Karpas-422 (cell line): Measurements from ENCODE around the gene CREBZF. TPM values are rescaled to one million over a fixed set of nuclear protein-coding genes. Genes with fewer than 3 reads are reported as not detected.
A peak's percentile ranks its signal among the peaks of the same experiment; 100 is the strongest.
"Not testable (repeated sequence)": the region's sequence is repeated elsewhere in the genome, so short reads cannot be mapped to it uniquely, and the experiment has no call there.

ENCODE experiments used
- DNase-seq: peaks from one replicate; pipeline ENCODE4 v3.0.0-alpha.2; 2015
- H2AFZ ChIP-seq: fragments of 200-600 bp; sonication (generic); 2 replicates; pipeline ENCODE4 v1.6.1; 2014; ENCODE audit warnings: antibody characterized with exemption, low read length, mixed read lengths
- H3K27ac ChIP-seq: fragments of 200-600 bp; sonication (generic); 2 replicates; pipeline ENCODE4 v1.5.1; 2014; ENCODE audit warnings: mild to moderate bottlenecking, low read length, moderate library complexity
- H3K27me3 ChIP-seq: fragments of 200-600 bp; sonication (generic); 2 replicates; pipeline ENCODE4 v1.6.1; 2014; ENCODE audit warnings: low read length, mixed read lengths
- H3K36me3 ChIP-seq: fragments of 200-600 bp; sonication (generic); 2 replicates; pipeline ENCODE4 v1.6.1; 2014; ENCODE audit warnings: low read length, mixed read lengths; ENCODE audit not compliant: insufficient read depth
- H3K4me1 ChIP-seq: fragments of 200-600 bp; sonication (generic); 2 replicates; pipeline ENCODE4 v1.6.1; 2014; ENCODE audit warnings: mild to moderate bottlenecking, low read length, mixed read lengths
- H3K4me2 ChIP-seq: fragments of 200-600 bp; sonication (generic); 2 replicates; pipeline ENCODE4 v1.6.1; 2014; ENCODE audit warnings: low read length, low read depth, mild to moderate bottlenecking; ENCODE audit not compliant: poor library complexity, severe bottlenecking
- H3K4me3 ChIP-seq: fragments of 200-600 bp; sonication (generic); 2 replicates; pipeline ENCODE4 v1.5.1; 2014; ENCODE audit warnings: mild to moderate bottlenecking, antibody characterized with exemption, low read length, mixed read lengths
- H3K79me2 ChIP-seq: fragments of 200-600 bp; sonication (generic); 2 replicates; pipeline ENCODE4 v1.6.1; 2014; ENCODE audit warnings: mild to moderate bottlenecking, low read length, mixed read lengths
- H3K9ac ChIP-seq: fragments of 200-600 bp; sonication (generic); 2 replicates; pipeline ENCODE4 v1.6.0; 2014; ENCODE audit warnings: low read length
- H3K9me2 ChIP-seq: fragments of 200-600 bp; sonication (generic), shearing (Covaris generic); replicated peaks from 2 replicates; pipeline ENCODE4 v1.6.0; 2014; ENCODE audit warnings: mild to moderate bottlenecking, low read length, moderate library complexity; ENCODE audit not compliant: insufficient read depth
- H3K9me3 ChIP-seq: fragments of 300-700, 200-600 bp; sonication (generic); 2 replicates; pipeline ENCODE4 v1.6.1; 2014; ENCODE audit warnings: low read length, mixed read lengths
- H4K20me1 ChIP-seq: fragments of 200-600 bp; sonication (generic); 2 replicates; pipeline ENCODE4 v1.6.1; 2014; ENCODE audit warnings: mild to moderate bottlenecking, antibody characterized with exemption, low read length, low read depth; ENCODE audit not compliant: insufficient read depth
- total RNA-seq: library from RNA; depleted of rRNA; stranded (reverse); fragments of >200 nt; shearing (Covaris generic); gene quantifications from 2 replicates; pipeline ENCODE4 v1.2.3, GENCODE V29; 2014; ENCODE audit warnings: low replicate concordance

Gene CREBZF
- total RNA-seq, 1 experiment from 2014 or later, result 230 TPM

DNA sequence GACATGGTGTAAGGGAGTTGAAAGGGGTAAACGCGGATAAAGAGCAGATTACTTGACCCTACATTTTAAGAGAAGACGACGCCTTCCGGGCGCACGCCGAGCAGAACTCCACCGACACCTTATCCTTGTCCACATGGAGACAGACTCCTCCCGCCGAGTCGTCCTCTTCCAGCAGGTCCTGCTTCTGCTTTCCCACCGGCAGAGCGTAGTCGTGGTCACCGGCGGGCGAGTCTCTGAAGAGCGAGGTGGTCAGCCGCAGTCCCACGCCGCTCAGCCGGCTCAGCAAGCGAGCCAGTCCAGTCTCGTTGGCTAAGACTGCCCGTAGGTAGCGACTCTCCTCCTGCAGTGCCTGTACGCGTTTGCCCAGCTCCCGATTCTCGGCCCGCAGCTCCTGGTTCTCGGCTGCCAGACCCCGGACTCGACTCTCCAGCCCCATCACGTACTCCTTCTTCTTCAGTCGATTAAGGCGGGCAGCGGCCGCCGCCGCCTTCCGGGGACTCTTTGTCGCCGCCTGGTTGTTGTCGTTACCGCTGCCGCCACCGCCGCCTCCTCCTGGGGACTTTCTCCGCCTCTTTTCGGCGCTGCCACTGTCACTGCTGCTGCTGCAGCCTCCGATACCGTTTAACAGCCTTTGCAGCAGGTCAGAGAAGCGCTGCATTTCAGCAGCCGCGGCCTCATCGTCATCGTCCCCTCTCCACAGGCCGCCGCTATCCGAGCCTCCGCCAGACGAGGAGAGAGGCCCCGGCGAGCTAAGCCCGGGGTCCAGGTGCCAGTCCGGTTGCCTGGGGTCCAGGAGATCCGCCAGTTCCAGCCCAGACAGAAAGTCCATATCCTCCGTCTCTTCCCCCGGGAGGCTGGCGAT is 945 bp downstream of the CREBZF start:
- H2AFZ ChIP-seq, result 0 out of 2 replicates have a peak overlapping the region, but pooled peaks have one; percentile 12
- H3K4me3 ChIP-seq, result peak overlapping the region; percentile 75

DNA sequence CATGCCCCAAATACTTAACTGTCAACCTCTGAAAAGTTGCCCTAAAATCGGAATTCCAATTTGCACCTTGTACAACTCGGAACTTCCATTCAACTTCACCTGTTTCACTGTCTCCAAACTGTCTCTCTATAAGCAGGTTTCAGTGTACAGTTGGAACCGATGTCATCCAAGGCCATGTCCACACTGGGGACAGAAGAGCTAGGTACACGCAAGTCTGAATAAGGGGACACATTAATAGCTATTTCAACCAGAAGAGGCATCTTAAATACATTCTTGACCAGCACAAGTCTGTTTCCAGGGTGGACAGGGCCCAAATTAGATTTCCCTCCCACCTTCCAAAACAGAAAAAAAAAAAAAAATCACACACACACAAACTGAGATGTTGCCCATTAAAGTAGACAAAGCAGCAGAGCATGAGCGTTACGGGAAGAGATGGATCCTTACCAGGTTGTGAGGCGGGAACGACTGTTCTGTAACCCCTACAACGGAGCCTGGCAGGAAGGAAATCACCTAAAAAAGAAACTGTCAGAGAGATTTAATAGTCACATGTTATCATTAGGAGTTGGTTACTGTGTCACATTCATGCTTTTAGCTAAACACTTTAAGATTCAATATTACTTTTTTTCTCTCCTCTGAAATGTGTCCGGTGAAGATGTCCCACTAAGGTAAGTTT is 1.7 kb downstream of the CREBZF start:
- Histone ChIP-seq H3K79me2 (peaks cover 67% of the 10 kb centered on the region), H3K36me3 (peaks cover 54% of the 10 kb centered on the region)

More for the DNA sequence above, 945 bp downstream of the CREBZF start:
- peaks cover 47% of the 10 kb centered on the region for H3K4me1 ChIP-seq
- H3K9me3 ChIP-seq, result no peaks in the 10 kb centered on the region
- peak overlapping the region; percentile 89 for H3K4me2 ChIP-seq
- no peaks in the 10 kb centered on the region for H3K9me2 ChIP-seq
- H3K27me3 ChIP-seq, result no peaks in the 10 kb centered on the region
- H3K9ac ChIP-seq, result peak overlapping the region; percentile 93
- peak; percentile 96 for DNase-seq
- H3K36me3 ChIP-seq, result peaks cover 46% of the 10 kb centered on the region
- peaks cover 52% of the 10 kb centered on the region for H4K20me1 ChIP-seq
- peaks cover 59% of the 10 kb centered on the region for H3K79me2 ChIP-seq
- H3K27ac ChIP-seq, result peak overlapping the region; percentile 81

DNA sequence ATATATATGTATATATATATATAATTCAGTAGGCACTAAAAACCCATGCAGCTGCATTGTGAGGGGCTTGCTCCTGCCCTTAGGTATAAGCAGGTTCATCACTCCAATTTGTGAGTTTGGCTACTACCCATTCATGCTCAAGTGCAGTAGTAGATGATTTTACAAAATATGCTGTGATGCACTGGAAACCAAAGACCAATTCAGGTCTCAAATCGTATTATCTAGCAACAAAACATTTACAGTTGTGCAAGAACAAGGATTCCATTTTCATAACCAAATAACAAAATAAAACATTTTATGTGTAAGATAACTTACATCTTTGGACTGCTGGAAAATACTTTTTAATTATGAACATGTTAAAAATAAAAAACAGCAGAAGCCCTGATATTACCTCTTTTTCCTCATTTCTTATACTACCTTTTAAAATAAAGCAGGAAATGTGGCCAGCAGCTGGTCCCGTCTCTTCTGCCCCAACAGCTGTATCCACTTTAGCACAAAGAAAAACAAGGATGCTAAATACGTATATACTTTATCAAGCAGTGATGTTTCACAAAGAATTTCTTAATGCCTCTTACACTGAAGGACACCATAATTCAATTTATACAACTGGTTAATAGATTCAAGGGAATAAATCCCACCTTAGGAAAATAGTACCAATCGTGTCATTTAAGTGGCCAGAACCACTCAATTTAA is 2.8 kb downstream of the CREBZF start:
- Histone ChIP-seq H3K4me2 (peak overlapping the region; percentile 89), H3K79me2 (peaks cover 78% of the 10 kb centered on the region), H3K27ac (no peak overlapping the region), H3K4me1 (peaks cover 59% of the 10 kb centered on the region), H3K36me3 (peaks cover 65% of the 10 kb centered on the region), H3K9ac (peak overlapping the region; percentile 93), H4K20me1 (peaks cover 55% of the 10 kb centered on the region), H2AFZ (no peak overlapping the region), H3K9me3 (no peaks in the 10 kb centered on the region), H3K4me3 (peak overlapping the region; percentile 75), H3K9me2 (no peaks in the 10 kb centered on the region), H3K27me3 (no peaks in the 10 kb centered on the region)
- DNase-seq, result no peak

More for the DNA sequence above, 1.7 kb downstream of the CREBZF start:
- Histone ChIP-seq H3K9me2 (no peaks in the 10 kb centered on the region), H3K4me3 (peak overlapping the region; percentile 75), H3K4me1 (peaks cover 55% of the 10 kb centered on the region), H3K4me2 (peak overlapping the region; percentile 89), H3K27ac (peak overlapping the region; percentile 81; the same call in 1 of the 2 replicates), H3K27me3 (no peaks in the 10 kb centered on the region), H2AFZ (no peak overlapping the region), H3K9me3 (no peaks in the 10 kb centered on the region), H3K9ac (peak overlapping the region; percentile 93), H4K20me1 (peaks cover 55% of the 10 kb centered on the region)
- DNase-seq, result peak; percentile 66

DNA sequence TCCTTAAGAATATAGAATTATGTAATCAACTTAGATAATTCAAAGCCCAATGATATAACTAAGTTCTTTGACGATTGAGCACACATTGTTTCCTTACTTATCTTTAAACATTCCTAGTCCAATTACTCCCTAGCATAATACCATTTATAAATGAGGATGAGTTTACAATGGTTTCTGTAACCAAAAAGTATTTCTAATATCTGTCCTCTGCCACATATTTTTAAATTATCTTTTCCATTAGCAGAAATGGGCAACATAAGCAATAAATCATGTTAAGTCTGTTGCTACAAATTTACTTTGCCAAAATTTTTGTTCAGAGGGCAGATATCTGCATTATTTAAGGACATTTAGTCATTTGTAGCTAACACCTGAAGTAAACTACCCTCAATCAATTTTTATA is 6.7 kb downstream of the CREBZF start:
- no peak overlapping the region for H2AFZ ChIP-seq
- H3K79me2 ChIP-seq, result peaks cover 90% of the 10 kb centered on the region
- no peak for DNase-seq
- H3K36me3 ChIP-seq, result peaks cover 83% of the 10 kb centered on the region
- H3K9me3 ChIP-seq, result no peaks in the 10 kb centered on the region
- H3K4me1 ChIP-seq, result peaks cover 56% of the 10 kb centered on the region
- H3K27ac ChIP-seq, result peak overlapping the region; percentile 21; the same call in 1 of the 2 replicates
- no peak overlapping the region for H3K9ac ChIP-seq
- H3K27me3 ChIP-seq, result no peaks in the 10 kb centered on the region
- H3K4me3 ChIP-seq, result no peak overlapping the region
- no peaks in the 10 kb centered on the region for H3K9me2 ChIP-seq
- peaks cover 43% of the 10 kb centered on the region for H4K20me1 ChIP-seq
- no peak overlapping the region for H3K4me2 ChIP-seq

DNA sequence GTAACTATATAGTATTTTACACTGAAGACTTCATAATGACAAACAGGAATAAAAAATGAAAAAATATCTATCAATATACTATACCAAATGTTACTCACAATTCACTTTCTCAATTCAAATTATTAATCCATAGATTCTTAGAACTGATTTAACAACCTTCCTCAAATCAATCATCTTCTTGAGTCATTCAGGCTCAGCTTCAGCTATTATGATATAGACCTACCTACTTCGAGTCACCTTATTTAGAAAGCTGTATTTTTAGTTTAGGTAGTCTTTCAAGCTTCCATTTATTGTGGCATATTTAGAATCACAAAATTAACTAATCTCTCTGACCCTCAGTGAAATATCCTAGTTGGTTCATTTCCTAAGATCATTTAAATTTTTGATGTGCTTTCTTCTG is 8.2 kb downstream of the CREBZF start:
- H3K27me3 ChIP-seq, result no peaks in the 10 kb centered on the region
- no peaks in the 10 kb centered on the region for H3K9me3 ChIP-seq
- no peak overlapping the region for H3K9ac ChIP-seq
- no peak overlapping the region for H2AFZ ChIP-seq
- H3K4me1 ChIP-seq, result peaks cover 47% of the 10 kb centered on the region
- H3K4me3 ChIP-seq, result no peak overlapping the region
- H3K9me2 ChIP-seq, result no peaks in the 10 kb centered on the region
- peaks cover 80% of the 10 kb centered on the region for H3K79me2 ChIP-seq
- no peak for DNase-seq
- peaks cover 74% of the 10 kb centered on the region for H3K36me3 ChIP-seq
- H3K4me2 ChIP-seq, result no peak overlapping the region
- H4K20me1 ChIP-seq, result peaks cover 30% of the 10 kb centered on the region
- no peak overlapping the region for H3K27ac ChIP-seq

DNA sequence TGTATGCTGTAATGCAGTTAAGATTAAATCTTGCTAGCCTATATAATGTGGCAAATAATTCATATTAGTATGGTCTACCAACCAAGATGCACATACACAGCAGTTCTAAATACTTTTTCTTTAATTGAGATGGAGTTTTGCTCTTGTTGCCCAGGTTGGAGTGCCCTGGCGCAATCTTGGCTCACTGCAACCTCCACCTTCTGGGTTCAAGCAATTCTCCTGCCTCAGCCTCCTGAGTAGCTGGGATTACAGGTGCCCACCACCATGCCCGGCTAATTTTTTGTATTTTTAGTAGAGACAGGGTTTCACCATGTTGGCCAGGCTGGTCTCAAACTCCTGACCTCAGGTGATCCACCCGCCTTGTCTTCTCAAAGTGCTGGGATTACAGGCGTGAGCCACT is 10.6 kb downstream of the CREBZF start:
- peaks cover 75% of the 10 kb centered on the region for H3K79me2 ChIP-seq
- DNase-seq, H3K9me2 ChIP-seq, H3K27me3 ChIP-seq, H3K4me3 ChIP-seq, H3K9me3 ChIP-seq, H4K20me1 ChIP-seq, H3K9ac ChIP-seq, H2AFZ ChIP-seq, H3K4me2 ChIP-seq, H3K27ac ChIP-seq: not testable (repeated sequence)
- peaks cover 51% of the 10 kb centered on the region for H3K36me3 ChIP-seq
- peaks cover 40% of the 10 kb centered on the region for H3K4me1 ChIP-seq

DNA sequence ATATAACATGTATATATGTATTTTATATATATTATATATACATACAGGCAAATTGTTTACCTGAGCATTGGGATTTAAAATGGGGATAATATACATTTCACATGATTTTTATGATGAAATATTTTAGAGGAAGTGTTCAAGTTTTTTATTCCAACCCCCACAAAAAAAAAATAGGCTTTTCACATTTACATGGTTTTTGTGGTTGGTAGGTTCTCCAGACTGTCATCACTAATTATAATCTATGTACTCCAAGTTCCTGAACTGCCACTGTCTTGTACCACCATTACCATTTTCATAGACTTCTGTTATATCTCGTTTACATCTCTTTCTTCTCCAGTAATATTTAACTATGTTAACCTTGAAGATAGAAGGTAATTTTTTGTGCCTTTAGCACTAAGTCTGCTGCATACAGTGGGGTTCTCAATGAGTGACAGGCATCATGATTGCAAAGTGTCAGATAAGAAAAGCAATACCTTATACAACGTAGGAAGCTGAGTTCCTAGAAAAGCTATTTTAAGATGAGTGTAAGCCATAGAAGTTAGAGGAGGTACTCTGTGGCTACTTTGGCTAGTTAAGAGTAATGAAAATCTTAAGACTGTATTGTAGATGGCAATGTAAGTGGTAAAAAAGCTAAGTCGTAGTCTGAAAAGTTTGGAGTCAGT is 12.0 kb downstream of the CREBZF start:
- no peak overlapping the region for H3K4me2 ChIP-seq
- H2AFZ ChIP-seq, result no peak overlapping the region
- peaks cover 67% of the 10 kb centered on the region for H3K79me2 ChIP-seq
- DNase-seq, result no peak
- H3K27ac ChIP-seq, result peak overlapping the region; percentile 15; the same call in 1 of the 2 replicates
- H3K4me3 ChIP-seq, result no peak overlapping the region
- no peaks in the 10 kb centered on the region for H3K27me3 ChIP-seq
- H3K9me3 ChIP-seq, result no peaks in the 10 kb centered on the region
- H3K9me2 ChIP-seq, result no peaks in the 10 kb centered on the region
- no peaks in the 10 kb centered on the region for H4K20me1 ChIP-seq
- H3K36me3 ChIP-seq, result peaks cover 37% of the 10 kb centered on the region
- H3K9ac ChIP-seq, result no peak overlapping the region
- H3K4me1 ChIP-seq, result peaks cover 36% of the 10 kb centered on the region
